OCI-M1 (cell line): ENCODE results near the gene FHOD1.

Experiments used
- DNase-seq: peaks from one replicate; lab custom pipeline; 2025; lab: John Stamatoyannopoulos, UW

Gene FHOD1

GRCh38 chr16:67190041-67190440 lies 57.2 kb downstream of the FHOD1 start, which contains the start of gene EXOC3L1:
TSS of gene EXOC3L1 (minus strand) at chr16:67190136. CDS start at chr16:67189676, 460 bp downstream.
- DNase-seq = no peak

GRCh38 chr16:67188798-67189197 lies 58.5 kb downstream of the FHOD1 start:
- DNase-seq = no peak

GRCh38 chr16:67188323-67188722 lies 59.0 kb downstream of the FHOD1 start:
- DNase-seq = no peak

GRCh38 chr16:67187175-67187890 lies 59.9 kb downstream of the FHOD1 start:
- DNase-seq = no peak

- no peak for DNase-seq
Observed at GRCh38 chr16:67186550-67186950, 60.7 kb downstream of the FHOD1 start.

- no peak for DNase-seq
Observed at GRCh38 chr16:67185651-67186134, 61.6 kb downstream of the FHOD1 start.

GRCh38 chr16:67184995-67185650 lies 62.2 kb downstream of the FHOD1 start:
- DNase-seq = peak; percentile 94

GRCh38 chr16:67184453-67184994 lies 62.8 kb downstream of the FHOD1 start:
- DNase-seq = no peak

- peak; percentile 97 for DNase-seq
Observed at GRCh38 chr16:67183627-67184452, 63.4 kb downstream of the FHOD1 start, which contains the start of gene MATCAP1. TSS of gene MATCAP1 (minus strand) at chr16:67183963. CDS start at chr16:67180610, 3,353 bp downstream.

GRCh38 chr16:67183284-67183626 lies 64.0 kb downstream of the FHOD1 start:
- no peak for DNase-seq

- no peak for DNase-seq
Observed at GRCh38 chr16:67182288-67182687, 65.0 kb downstream of the FHOD1 start.

- DNase-seq = no peak
Observed at GRCh38 chr16:67181346-67181745, 65.9 kb downstream of the FHOD1 start.

GRCh38 chr16:67180166-67180565 lies 67.1 kb downstream of the FHOD1 start:
- DNase-seq = no peak

- DNase-seq = peak; percentile 22
Observed at GRCh38 chr16:67179421-67180080, 67.7 kb downstream of the FHOD1 start.
